Measurements from ENCODE around the gene AOAH.

The AOAH gene

DNA sequence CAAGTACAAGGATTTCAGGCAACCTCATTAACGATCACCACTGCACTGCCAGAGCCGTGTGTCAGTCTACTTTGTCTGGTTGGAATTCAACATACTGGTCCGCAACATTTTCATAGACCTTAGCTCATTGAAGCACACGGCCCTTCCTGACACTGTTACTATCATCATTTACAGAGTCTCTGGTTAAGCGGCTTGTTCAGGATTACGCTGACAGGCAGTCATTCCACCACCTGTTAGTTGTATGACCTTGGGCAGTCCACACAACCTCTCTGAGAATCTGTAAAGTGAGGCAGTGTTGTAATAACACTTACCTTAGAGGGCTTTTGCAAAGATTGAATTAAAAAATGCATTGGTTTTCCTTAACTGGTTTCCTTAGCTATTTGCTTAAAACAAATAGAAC is 112.6 kb downstream of the AOAH start:
- no peaks in the 10 kb centered on the region for H3K9me2 ChIP-seq (replicated peaks; ENCODE audit: control insufficient read depth, low read length)
- no peak overlapping the region for H3K4me2 ChIP-seq (ENCODE audit: low read length)
- no peaks in the 10 kb centered on the region for H3K4me1 ChIP-seq (ENCODE audit: control insufficient read depth, low read length)
- 0 out of 2 replicates have a peak, but pooled peaks cover 3% of the 10 kb centered on the region for H4K20me1 ChIP-seq (ENCODE audit: control insufficient read depth, insufficient read depth, low read depth, low read length)
- no peaks in the 10 kb centered on the region for H3F3A ChIP-seq (ENCODE audit: control insufficient read depth, insufficient read depth)
- H3K9me3 ChIP-seq (ENCODE audit: control insufficient read depth, insufficient read depth, low read length) = no peaks in the 10 kb centered on the region
- H3K27me3 ChIP-seq (ENCODE audit: control insufficient read depth, low read length) = no peaks in the 10 kb centered on the region
- H3K4me3 ChIP-seq (ENCODE audit: low read length) = no peak overlapping the region
- TF ChIP-seq CTCF (IDR thresholded peaks at IDR 0.05; ENCODE audit: low read depth, low read length, poor library complexity, severe bottlenecking) = no peak
- TF ChIP-seq EZH2phosphoT487 (IDR thresholded peaks at IDR 0.05; ENCODE audit: borderline replicate concordance, low read length) = no peak
- H3K36me3 ChIP-seq (ENCODE audit: control insufficient read depth, low read length) = no peaks in the 10 kb centered on the region
- H3K27ac ChIP-seq (ENCODE audit: low read depth, low read length) = no peak overlapping the region
- no peaks in the 10 kb centered on the region for H3K79me2 ChIP-seq (ENCODE audit: control insufficient read depth, low read length)

GRCh38 chr7:36607721-36608095 is 116.6 kb downstream of the AOAH start:
- no peak for TF ChIP-seq CTCF (IDR thresholded peaks at IDR 0.05; ENCODE audit: low read depth, low read length, poor library complexity, severe bottlenecking)
- TF ChIP-seq EZH2phosphoT487 (IDR thresholded peaks at IDR 0.05; ENCODE audit: borderline replicate concordance, low read length) = no peak
- no peaks in the 10 kb centered on the region for H3K79me2 ChIP-seq (ENCODE audit: control insufficient read depth, low read length)
- H3F3A ChIP-seq (ENCODE audit: control insufficient read depth, insufficient read depth) = no peaks in the 10 kb centered on the region
- H3K9me2 ChIP-seq (replicated peaks; ENCODE audit: control insufficient read depth, low read length) = no peaks in the 10 kb centered on the region
- no peaks in the 10 kb centered on the region for H3K36me3 ChIP-seq (ENCODE audit: control insufficient read depth, low read length)
- no peak overlapping the region for H3K27ac ChIP-seq (ENCODE audit: low read depth, low read length)
- H3K4me2 ChIP-seq (ENCODE audit: low read length) = no peak overlapping the region
- H3K27me3 ChIP-seq (ENCODE audit: control insufficient read depth, low read length) = peaks cover 4% of the 10 kb centered on the region; the same call in 1 of the 2 replicates
- no peaks in the 10 kb centered on the region for H3K9me3 ChIP-seq (ENCODE audit: control insufficient read depth, insufficient read depth, low read length)
- no peaks in the 10 kb centered on the region for H3K4me1 ChIP-seq (ENCODE audit: control insufficient read depth, low read length)
- no peak overlapping the region for H3K4me3 ChIP-seq (ENCODE audit: low read length)
- 0 out of 2 replicates have a peak, but pooled peaks cover 3% of the 10 kb centered on the region for H4K20me1 ChIP-seq (ENCODE audit: control insufficient read depth, insufficient read depth, low read depth, low read length)

- Histone ChIP-seq H3K36me3 (ENCODE audit: control insufficient read depth, low read length) (no peaks in the 10 kb centered on the region), H3F3A (ENCODE audit: control insufficient read depth, insufficient read depth) (no peaks in the 10 kb centered on the region), H3K4me2 (ENCODE audit: low read length) (no peak overlapping the region), H3K4me3 (ENCODE audit: low read length) (no peak overlapping the region), H3K4me1 (ENCODE audit: control insufficient read depth, low read length) (no peaks in the 10 kb centered on the region), H3K27ac (ENCODE audit: low read depth, low read length) (no peak overlapping the region), H4K20me1 (ENCODE audit: control insufficient read depth, insufficient read depth, low read depth, low read length) (0 out of 2 replicates have a peak, but pooled peaks cover 3% of the 10 kb centered on the region), H3K79me2 (ENCODE audit: control insufficient read depth, low read length) (no peaks in the 10 kb centered on the region), H3K9me2 (replicated peaks; ENCODE audit: control insufficient read depth, low read length) (no peaks in the 10 kb centered on the region), H3K9me3 (ENCODE audit: control insufficient read depth, insufficient read depth, low read length) (no peaks in the 10 kb centered on the region), H3K27me3 (ENCODE audit: control insufficient read depth, low read length) (peaks cover 4% of the 10 kb centered on the region; the same call in 1 of the 2 replicates)
- TF ChIP-seq CTCF (IDR thresholded peaks at IDR 0.05; ENCODE audit: low read depth, low read length, poor library complexity, severe bottlenecking) (no peak), EZH2phosphoT487 (IDR thresholded peaks at IDR 0.05; ENCODE audit: borderline replicate concordance, low read length) (no peak)
Measured at GRCh38 chr7:36606976-36607720, 117.1 kb downstream of the AOAH start.

All from DOHH2 (cell line).